ENCODE results near the gene RPS18.

DNA sequence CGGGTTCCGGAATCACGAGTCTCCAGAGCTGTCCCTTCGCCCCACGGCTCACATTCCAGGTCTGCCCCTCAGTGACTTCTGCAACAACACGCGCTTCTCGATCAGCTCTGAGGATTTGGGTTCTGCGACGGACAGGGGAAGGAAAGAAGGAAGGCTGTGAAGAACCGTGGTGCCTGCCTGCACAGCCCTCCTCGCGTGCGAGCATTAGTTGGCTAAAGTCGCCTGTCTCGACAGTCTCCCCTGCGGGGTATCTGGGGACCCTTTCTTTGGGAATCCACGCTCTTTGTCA is 23.3 kb upstream of the RPS18 start:
- TF ChIP-seq POLR2A (IDR thresholded peaks at IDR 0.05): no peak
- TF ChIP-seq, protein P1, sequence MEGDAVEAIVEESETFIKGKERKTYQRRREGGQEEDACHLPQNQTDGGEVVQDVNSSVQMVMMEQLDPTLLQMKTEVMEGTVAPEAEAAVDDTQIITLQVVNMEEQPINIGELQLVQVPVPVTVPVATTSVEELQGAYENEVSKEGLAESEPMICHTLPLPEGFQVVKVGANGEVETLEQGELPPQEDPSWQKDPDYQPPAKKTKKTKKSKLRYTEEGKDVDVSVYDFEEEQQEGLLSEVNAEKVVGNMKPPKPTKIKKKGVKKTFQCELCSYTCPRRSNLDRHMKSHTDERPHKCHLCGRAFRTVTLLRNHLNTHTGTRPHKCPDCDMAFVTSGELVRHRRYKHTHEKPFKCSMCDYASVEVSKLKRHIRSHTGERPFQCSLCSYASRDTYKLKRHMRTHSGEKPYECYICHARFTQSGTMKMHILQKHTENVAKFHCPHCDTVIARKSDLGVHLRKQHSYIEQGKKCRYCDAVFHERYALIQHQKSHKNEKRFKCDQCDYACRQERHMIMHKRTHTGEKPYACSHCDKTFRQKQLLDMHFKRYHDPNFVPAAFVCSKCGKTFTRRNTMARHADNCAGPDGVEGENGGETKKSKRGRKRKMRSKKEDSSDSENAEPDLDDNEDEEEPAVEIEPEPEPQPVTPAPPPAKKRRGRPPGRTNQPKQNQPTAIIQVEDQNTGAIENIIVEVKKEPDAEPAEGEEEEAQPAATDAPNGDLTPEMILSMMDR (IDR thresholded peaks at IDR 0.05): no peak

Measured in vagina (tissue), 2 donors.